ENCODE measurements around the gene BGN.

- TF ChIP-seq EZH2 (IDR thresholded peaks at IDR 0.05; ENCODE audit: insufficient read depth, poor library complexity, severe bottlenecking) (no peak), EZH2phosphoT487 (IDR thresholded peaks at IDR 0.05; ENCODE audit: insufficient read depth, low read depth) (no peak)
These were observed 19.5 kb upstream of the BGN start for GRCh38 chrX:153475271-153475670.

All from GM23248 (cell line).